Measurements from ENCODE around the gene OR6C6.

- TF ChIP-seq POLR2A (IDR thresholded peaks at IDR 0.05) (no peak), CTCF (IDR thresholded peaks at IDR 0.05) (no peak)
Measured at GRCh38 chr12:55296469-55296868, at the start of gene OR6C6.
